Activated naive CD4-positive, alpha-beta T cell treated with anti-CD3 and anti-CD28 coated beads, Interleukin-2, amount 50 U/mL, for 24 hours (primary cell): Measurements from ENCODE around the gene TBRG4.

ENCODE experiments used
- H3K27ac Mint-ChIP-seq: one replicate; pipeline ENCODE4 v1.8.0; 2021; ENCODE audit warnings: mild to moderate bottlenecking, mixed read lengths
- H3K27me3 Mint-ChIP-seq: one replicate; pipeline ENCODE4 v1.8.0; 2021; ENCODE audit warnings: mixed read lengths
- H3K36me3 Mint-ChIP-seq: one replicate; pipeline ENCODE4 v1.8.0; 2021; ENCODE audit warnings: mixed read lengths
- H3K4me1 Mint-ChIP-seq: one replicate; pipeline ENCODE4 v1.8.0; 2021; ENCODE audit warnings: mixed read lengths
- H3K4me3 Mint-ChIP-seq: one replicate; pipeline ENCODE4 v1.8.0; 2021; ENCODE audit warnings: mild to moderate bottlenecking, mixed read lengths
- H3K9me3 Mint-ChIP-seq: one replicate; pipeline ENCODE4 v1.8.0; 2021; ENCODE audit warnings: mixed read lengths

Gene TBRG4

GRCh38 chr7:45080265-45080957, 31.1 kb downstream of the TBRG4 start:
- Mint-ChIP-seq H3K4me3 (no peak overlapping the region), H3K36me3 (peaks cover 2% of the 10 kb centered on the region), H3K27ac (peak overlapping the region; percentile 74), H3K4me1 (no peaks in the 10 kb centered on the region), H3K27me3 (no peaks in the 10 kb centered on the region), H3K9me3 (no peaks in the 10 kb centered on the region)

- Mint-ChIP-seq H3K27ac (peak overlapping the region; percentile 41), H3K36me3 (peaks cover 6% of the 10 kb centered on the region), H3K4me3 (no peak overlapping the region), H3K9me3 (no peaks in the 10 kb centered on the region), H3K27me3 (no peaks in the 10 kb centered on the region), H3K4me1 (peaks cover 8% of the 10 kb centered on the region)
Observed at GRCh38 chr7:45078125-45078681, 33.3 kb downstream of the TBRG4 start.

DNA sequence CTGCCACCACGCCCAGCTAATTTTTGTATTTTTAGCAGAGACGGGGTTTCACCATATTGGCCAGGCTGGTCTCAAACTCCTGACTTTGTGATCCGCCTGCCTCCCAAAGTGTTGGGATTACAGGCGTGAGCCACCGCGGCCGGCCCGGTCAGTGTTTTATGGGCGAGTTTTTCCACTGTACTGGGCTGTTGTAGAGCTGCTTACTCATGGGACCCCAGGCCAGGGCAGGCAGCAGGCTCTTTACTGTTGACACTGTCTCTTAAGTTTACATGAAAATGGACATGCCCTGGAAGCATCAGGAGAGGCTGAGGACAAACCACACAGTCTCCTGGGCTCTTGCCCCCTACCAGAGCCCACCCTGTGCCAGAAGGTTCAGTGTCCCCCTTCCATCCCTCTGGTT, 33.9 kb downstream of the TBRG4 start:
- H3K9me3 Mint-ChIP-seq: no peaks in the 10 kb centered on the region
- H3K27ac Mint-ChIP-seq: no peak overlapping the region
- no peaks in the 10 kb centered on the region for H3K27me3 Mint-ChIP-seq
- H3K4me3 Mint-ChIP-seq: no peak overlapping the region
- peaks cover 8% of the 10 kb centered on the region for H3K4me1 Mint-ChIP-seq
- peaks cover 8% of the 10 kb centered on the region for H3K36me3 Mint-ChIP-seq

DNA sequence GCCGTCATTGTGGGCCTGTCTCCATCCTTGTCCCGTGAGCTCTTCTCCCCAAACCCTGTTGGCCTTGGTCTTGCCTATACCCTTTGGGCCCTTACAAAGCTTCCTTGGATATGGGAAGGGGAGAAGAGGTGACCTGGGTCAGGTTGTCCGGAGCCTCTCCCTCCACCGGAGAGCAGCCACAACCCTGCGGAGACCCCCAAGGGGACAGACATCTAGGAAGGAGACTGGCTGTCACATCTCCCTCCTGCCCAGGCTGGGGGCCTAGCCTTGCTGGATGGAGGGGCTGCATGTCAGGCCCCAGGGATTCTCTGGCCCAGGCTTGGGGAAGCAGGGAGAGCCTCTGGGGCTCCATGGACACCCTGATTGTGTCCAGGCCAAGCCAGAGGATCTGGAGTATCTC, 34.6 kb downstream of the TBRG4 start:
- H3K9me3 Mint-ChIP-seq: no peaks in the 10 kb centered on the region
- peaks cover 8% of the 10 kb centered on the region for H3K4me1 Mint-ChIP-seq

DNA sequence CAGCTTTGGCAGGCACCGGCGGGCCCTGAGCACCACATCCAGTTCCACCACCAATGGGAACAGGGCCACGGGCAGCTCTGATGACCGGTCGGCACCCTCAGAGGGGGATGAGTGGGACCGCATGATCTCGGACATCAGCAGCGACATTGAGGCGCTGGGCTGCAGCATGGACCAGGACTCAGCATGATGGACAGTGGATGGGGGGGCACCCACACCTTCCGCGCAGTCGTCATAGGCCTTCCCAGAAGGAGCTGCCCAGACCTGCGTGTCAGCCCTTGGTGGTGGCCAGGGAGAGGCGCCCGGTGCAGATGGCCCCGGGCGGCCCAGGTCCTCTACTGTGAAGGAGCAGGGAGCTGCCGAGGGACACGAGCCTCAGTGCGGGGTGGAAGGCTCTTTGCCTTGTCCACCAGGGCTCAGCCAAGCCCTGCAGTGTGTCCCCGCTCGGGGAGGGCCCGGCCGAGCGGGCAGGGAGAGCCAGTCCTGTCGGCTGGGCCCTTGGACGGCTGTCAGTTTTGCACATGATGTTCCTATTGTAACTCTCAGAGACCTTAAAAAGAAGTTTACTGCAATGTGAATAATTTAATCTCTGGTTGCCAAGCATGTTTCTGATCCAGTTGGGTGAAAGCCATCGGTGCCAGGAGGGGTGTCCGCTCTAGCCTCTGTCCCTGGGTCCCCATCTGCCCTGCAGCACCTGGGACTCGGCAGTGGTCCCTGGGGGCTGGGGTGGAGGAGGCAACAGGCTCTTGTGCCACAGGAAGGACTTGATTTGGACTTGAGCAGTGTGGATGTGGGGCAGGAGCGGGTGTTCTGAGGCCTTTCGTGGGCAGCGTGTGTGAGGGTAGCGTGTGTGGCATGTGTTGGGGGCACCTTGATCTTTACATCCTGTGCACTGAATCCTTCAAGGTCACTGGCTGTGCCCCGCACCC, 35.4 kb downstream of the TBRG4 start:
- peaks cover 8% of the 10 kb centered on the region for H3K36me3 Mint-ChIP-seq
- H3K9me3 Mint-ChIP-seq: no peaks in the 10 kb centered on the region
- no peak overlapping the region for H3K4me3 Mint-ChIP-seq
- H3K27ac Mint-ChIP-seq: no peak overlapping the region
- H3K4me1 Mint-ChIP-seq: peaks cover 8% of the 10 kb centered on the region
- no peaks in the 10 kb centered on the region for H3K27me3 Mint-ChIP-seq

More for the DNA sequence above, 34.6 kb downstream of the TBRG4 start:
- no peaks in the 10 kb centered on the region for H3K27me3 Mint-ChIP-seq
- H3K36me3 Mint-ChIP-seq: peaks cover 8% of the 10 kb centered on the region
- H3K4me3 Mint-ChIP-seq: no peak overlapping the region
- no peak overlapping the region for H3K27ac Mint-ChIP-seq

GRCh38 chr7:45075355-45075644, 36.2 kb downstream of the TBRG4 start:
- no peak overlapping the region for H3K27ac Mint-ChIP-seq
- peaks cover 8% of the 10 kb centered on the region for H3K36me3 Mint-ChIP-seq
- H3K4me1 Mint-ChIP-seq: peaks cover 8% of the 10 kb centered on the region
- H3K9me3 Mint-ChIP-seq: no peaks in the 10 kb centered on the region
- H3K27me3 Mint-ChIP-seq: no peaks in the 10 kb centered on the region
- H3K4me3 Mint-ChIP-seq: no peak overlapping the region

DNA sequence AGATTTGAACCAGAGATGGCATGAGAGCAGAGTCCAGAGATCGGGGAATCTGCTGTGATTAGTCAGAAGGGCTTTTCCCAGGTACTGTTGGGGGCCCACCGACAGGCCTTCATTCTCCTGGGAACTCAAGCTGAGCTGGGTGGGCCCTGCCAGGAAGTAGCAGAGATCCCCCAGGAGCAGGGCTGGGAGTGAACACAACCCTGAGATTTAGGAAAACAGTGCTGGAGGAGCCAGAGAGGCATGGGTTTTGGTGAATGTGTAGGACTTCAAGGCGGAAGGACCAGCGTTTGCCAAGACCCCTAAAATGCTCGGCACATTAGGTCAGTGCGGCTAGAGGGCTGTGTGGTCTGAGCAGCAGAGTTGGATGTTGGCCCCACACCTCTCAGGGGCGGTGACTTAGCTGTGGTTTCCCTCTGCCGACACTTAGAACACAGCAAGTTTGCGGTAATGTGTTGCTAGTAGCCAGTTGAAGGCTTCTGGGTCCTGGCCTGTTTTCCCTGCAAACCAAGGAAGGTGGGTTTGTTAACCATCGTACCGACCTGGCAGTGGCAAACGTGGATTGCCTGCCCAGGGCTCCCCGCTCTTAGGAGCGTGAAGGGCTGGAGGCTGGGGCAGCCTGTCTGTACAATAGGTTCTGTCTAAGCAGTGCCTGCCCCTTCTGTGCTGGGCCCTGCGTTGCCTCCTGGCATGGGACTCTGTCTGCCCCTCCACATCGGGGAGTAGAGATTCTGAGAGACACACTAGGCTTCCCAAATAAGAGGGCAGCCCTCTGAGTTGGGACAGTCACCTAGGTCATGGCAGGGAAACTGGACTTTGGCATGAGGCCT, 36.8 kb downstream of the TBRG4 start:
- H3K4me1 Mint-ChIP-seq: peaks cover 8% of the 10 kb centered on the region
- no peak overlapping the region for H3K4me3 Mint-ChIP-seq
- no peaks in the 10 kb centered on the region for H3K9me3 Mint-ChIP-seq
- peaks cover 8% of the 10 kb centered on the region for H3K36me3 Mint-ChIP-seq
- no peak overlapping the region for H3K27ac Mint-ChIP-seq
- H3K27me3 Mint-ChIP-seq: no peaks in the 10 kb centered on the region

GRCh38 chr7:45073786-45074527, 37.5 kb downstream of the TBRG4 start:
- no peaks in the 10 kb centered on the region for H3K9me3 Mint-ChIP-seq
- peaks cover 8% of the 10 kb centered on the region for H3K36me3 Mint-ChIP-seq
- H3K27ac Mint-ChIP-seq: no peak overlapping the region
- peaks cover 8% of the 10 kb centered on the region for H3K4me1 Mint-ChIP-seq
- no peaks in the 10 kb centered on the region for H3K27me3 Mint-ChIP-seq
- no peak overlapping the region for H3K4me3 Mint-ChIP-seq

DNA sequence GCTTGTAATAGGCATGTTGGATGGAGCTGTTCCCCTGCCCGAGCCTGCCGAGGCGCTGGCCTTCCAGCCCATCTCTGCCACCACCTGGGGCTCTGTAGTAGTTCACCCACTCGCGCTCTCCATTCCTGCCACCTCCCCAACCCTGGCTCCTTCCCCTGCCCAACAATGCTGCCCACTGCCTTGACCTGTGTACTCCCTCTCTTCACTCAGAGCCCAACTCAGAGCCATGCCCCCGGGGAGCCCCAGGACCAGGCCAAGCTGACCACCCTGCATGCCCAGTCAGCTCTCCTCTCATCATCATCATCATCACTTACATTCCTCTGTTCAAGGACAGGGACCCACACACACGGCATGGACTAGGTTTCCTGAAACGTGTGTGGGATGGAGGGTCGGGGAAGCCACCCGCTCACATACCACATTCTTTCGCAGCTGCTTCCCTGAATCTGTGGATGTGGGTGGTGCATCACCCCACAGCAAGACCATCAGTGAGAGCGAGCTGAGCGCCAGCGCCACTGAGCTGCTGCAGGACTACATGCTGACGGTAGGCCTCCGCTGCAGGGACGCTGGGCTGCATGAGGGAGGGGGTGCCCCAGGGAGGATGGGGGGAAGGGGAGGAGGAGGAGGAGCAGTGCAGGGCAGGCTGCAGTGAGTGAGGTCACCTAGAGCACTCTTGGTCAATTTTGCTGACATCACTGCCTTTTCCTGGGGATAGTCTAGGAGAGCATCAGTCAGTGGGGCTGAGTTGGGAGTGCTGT, 38.3 kb downstream of the TBRG4 start:
- Mint-ChIP-seq H3K27ac (peak overlapping the region; percentile 68), H3K36me3 (peaks cover 8% of the 10 kb centered on the region), H3K4me1 (peaks cover 8% of the 10 kb centered on the region), H3K9me3 (no peaks in the 10 kb centered on the region), H3K4me3 (no peak overlapping the region), H3K27me3 (no peaks in the 10 kb centered on the region)

DNA sequence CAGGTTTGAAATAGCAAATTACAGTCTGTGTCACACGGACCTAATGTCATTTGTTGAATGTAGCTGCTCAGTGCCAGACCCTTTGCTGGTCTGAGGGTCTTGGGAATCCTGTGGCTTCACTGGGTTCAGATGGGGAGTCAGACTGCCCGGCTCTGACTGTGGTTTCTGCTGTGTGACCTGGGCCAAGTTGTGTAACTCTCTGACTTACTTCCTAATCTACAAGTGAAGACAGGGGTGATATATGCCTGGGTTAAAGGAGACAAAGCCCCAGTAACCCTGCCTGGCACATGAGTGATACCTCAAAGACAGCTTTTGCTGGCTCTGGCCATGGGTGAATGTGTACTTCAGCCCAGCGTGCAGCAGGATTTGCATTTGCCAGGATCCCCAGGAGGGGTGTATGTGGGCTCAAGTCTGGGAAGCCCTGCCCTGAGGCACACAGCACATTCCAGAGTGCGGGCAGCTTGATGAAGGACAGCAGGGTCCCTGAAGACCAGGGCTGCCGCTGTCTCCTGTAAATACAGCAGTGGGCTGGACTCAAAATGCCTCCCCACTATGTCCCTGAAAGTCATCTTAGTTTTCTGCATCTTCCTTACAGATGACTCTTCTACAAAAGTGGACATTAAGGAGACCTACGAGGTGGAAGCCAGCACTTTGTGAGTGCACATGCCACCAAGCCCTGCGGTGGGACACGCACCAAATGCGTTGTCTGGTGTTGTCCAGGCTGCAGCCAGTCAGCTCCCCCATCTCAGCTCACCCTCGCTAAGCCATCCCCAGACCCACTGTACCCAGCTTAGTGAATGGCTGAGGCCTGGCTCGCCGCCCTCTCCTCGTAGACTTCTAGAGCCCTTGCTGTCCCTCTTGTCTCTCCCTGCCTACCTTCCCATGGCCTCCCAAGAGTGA, 39.1 kb downstream of the TBRG4 start:
- Mint-ChIP-seq H3K4me1 (peaks cover 16% of the 10 kb centered on the region), H3K36me3 (peaks cover 10% of the 10 kb centered on the region), H3K9me3 (no peaks in the 10 kb centered on the region), H3K27me3 (no peaks in the 10 kb centered on the region), H3K4me3 (no peak overlapping the region), H3K27ac (peak overlapping the region; percentile 68)

- peak overlapping the region; percentile 25 for H3K27ac Mint-ChIP-seq
- H3K4me1 Mint-ChIP-seq: peaks cover 17% of the 10 kb centered on the region
- H3K27me3 Mint-ChIP-seq: no peaks in the 10 kb centered on the region
- H3K36me3 Mint-ChIP-seq: peaks cover 10% of the 10 kb centered on the region
- H3K9me3 Mint-ChIP-seq: no peaks in the 10 kb centered on the region
- no peak overlapping the region for H3K4me3 Mint-ChIP-seq
Observed at GRCh38 chr7:45071528-45071927, 40.0 kb downstream of the TBRG4 start.

DNA sequence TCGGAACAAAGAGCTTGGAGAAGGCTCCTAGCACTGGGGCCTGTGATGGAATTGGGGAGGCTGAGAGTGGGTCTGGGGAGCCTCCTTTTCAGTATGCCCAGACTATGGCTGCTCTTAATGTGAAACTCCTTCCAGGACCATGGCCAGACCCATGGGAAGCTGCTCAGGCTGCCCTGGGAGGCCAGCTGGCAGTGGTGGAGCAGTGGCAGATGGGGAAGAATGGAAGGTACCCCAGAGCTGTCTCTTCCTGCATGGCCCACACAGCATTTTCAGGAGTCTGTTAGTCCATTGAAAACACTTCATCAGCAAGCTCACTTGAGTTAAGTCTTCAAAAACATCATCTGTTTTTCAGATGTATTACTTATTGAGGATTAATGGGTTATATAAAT, 41.2 kb downstream of the TBRG4 start:
- Mint-ChIP-seq H3K9me3 (no peaks in the 10 kb centered on the region), H3K4me3 (no peak overlapping the region), H3K27me3 (no peaks in the 10 kb centered on the region), H3K27ac (no peak overlapping the region), H3K4me1 (peaks cover 23% of the 10 kb centered on the region), H3K36me3 (peaks cover 9% of the 10 kb centered on the region)

GRCh38 chr7:45069444-45070253, 41.8 kb downstream of the TBRG4 start:
- Mint-ChIP-seq H3K4me3 (no peak overlapping the region), H3K4me1 (peaks cover 22% of the 10 kb centered on the region), H3K36me3 (peaks cover 7% of the 10 kb centered on the region), H3K27me3 (no peaks in the 10 kb centered on the region), H3K9me3 (no peaks in the 10 kb centered on the region), H3K27ac (peak overlapping the region; percentile 65)
